Bronchial epithelial cell (primary cell): ENCODE data around the gene TRAF1. TPM values are rescaled to one million over a fixed set of nuclear protein-coding genes. Genes with fewer than 3 reads are reported as not detected.

Experiments
- DNase-seq: peaks from one replicate; pipeline ENCODE4 v3.0.0-alpha.2; 2010; ENCODE audit warnings: low read depth
- FAIRE-seq: peaks from 2 replicates; lab custom pipeline; 2011; peaks lifted over from hg19 to GRCh38; lab: Jason Lieb, UNC
- H3K27me3 ChIP-seq: 2 replicates; pipeline ENCODE4 v1.5.1; 2011; ENCODE audit warnings: low read length; ENCODE audit not compliant: control insufficient read depth, insufficient read depth
- H3K36me3 ChIP-seq: 2 replicates; pipeline ENCODE4 v1.5.1; 2011; ENCODE audit warnings: low read length; ENCODE audit not compliant: control insufficient read depth, insufficient read depth
- H3K4me3 ChIP-seq: 2 replicates; pipeline ENCODE4 v1.5.1; 2011; ENCODE audit warnings: mild to moderate bottlenecking, low read depth, low read length, control low read depth
- total RNA-seq: library from RNA; depleted of rRNA; stranded (reverse); fragments of >200 nt; gene quantifications from 2 replicates; pipeline ENCODE4 v1.2.1, GENCODE V29; 2014
- TF ChIP-seq, protein P1 (sequence below): IDR thresholded peaks from 2 replicates; pipeline ENCODE4 v1.5.1; 2011; ENCODE audit warnings: mild to moderate bottlenecking, moderate library complexity, low read length, control low read depth, inconsistent platforms; ENCODE audit not compliant: insufficient read depth, severe bottlenecking

The TRAF1 gene
- total RNA-seq, 1 donor from 2014 or later = 0.79 TPM

DNA sequence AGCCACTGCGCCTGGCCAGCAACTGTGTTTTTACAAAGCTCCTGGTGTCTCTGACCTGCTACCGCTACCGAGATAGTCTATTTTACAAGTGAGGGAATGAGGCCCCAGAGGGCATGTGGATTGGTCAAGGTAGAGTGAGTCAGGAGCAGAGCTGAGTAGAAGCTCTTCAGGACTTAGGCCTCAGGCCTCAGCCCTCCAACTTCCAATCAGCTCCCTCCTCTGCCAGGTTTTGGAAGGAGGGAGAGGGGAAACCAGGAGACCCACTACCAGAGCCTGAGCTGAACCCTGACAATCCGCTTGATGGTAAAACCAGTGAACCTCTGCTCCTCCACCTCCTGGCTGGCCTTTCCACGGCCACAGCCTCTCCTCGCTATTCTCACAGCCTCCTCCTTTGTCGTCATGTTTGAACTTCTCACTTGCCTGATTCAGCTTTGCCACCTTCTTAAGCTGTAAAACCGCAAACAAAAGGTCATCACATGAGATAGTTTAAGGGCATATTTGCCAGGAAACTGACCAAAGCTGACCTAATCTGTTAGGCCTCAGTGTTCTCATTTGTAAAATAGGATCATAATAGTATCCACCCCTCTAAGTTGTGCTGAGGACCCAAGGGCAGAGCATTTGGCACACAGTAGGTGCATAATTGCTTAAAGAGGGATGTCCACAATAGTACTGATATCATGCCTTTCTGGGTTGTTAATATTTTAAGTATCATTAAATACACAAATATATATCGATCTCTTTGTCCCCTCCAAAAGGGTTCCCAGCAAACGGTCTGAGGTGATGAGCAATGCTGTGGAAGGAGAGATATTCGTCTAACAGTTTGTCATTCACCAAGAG lies 1.7 kb downstream of the TRAF1 start:
- H3K4me3 ChIP-seq = no peak overlapping the region
- no peak for FAIRE-seq
- TF ChIP-seq, protein P1, sequence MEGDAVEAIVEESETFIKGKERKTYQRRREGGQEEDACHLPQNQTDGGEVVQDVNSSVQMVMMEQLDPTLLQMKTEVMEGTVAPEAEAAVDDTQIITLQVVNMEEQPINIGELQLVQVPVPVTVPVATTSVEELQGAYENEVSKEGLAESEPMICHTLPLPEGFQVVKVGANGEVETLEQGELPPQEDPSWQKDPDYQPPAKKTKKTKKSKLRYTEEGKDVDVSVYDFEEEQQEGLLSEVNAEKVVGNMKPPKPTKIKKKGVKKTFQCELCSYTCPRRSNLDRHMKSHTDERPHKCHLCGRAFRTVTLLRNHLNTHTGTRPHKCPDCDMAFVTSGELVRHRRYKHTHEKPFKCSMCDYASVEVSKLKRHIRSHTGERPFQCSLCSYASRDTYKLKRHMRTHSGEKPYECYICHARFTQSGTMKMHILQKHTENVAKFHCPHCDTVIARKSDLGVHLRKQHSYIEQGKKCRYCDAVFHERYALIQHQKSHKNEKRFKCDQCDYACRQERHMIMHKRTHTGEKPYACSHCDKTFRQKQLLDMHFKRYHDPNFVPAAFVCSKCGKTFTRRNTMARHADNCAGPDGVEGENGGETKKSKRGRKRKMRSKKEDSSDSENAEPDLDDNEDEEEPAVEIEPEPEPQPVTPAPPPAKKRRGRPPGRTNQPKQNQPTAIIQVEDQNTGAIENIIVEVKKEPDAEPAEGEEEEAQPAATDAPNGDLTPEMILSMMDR = no peak
- DNase-seq = no peak
- H3K36me3 ChIP-seq = no peaks in the 10 kb centered on the region
- H3K27me3 ChIP-seq = no peaks in the 10 kb centered on the region

DNA sequence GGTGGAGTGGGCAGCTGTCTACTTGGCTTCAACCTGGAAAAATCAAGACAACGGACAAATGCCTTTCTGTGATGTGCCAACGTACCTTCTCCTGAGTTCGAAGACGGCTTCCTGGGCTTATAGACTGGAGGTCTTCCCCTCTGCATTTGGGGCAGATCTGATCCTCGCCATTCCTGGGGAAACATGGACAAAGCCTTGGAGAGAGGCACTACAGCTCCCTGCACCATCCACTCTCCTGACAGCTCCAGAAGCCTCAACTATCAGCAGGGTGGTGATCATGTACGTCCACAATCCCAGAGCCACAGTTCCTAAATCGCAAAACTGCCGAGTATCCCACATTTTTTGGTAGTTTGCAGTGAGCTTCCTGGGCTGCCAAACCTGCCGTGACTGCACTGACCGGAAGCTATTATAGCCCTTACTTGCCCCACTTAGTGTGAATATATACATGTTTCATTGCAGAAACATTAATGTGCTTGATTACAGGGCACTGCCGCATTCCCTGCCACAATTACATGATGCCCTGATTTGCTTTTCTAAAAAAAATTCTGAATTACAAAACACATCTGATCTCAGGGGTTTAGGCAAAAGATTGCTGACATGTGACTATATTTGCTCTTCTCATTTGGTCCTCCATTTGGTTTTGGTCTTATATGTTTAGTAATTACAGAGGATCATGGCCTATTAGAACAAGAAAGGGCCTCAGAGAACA lies 2.8 kb downstream of the TRAF1 start:
- no peak overlapping the region for H3K4me3 ChIP-seq
- DNase-seq = no peak
- TF ChIP-seq, protein P1 = no peak
- H3K36me3 ChIP-seq = no peaks in the 10 kb centered on the region
- no peak for FAIRE-seq
- no peaks in the 10 kb centered on the region for H3K27me3 ChIP-seq

DNA sequence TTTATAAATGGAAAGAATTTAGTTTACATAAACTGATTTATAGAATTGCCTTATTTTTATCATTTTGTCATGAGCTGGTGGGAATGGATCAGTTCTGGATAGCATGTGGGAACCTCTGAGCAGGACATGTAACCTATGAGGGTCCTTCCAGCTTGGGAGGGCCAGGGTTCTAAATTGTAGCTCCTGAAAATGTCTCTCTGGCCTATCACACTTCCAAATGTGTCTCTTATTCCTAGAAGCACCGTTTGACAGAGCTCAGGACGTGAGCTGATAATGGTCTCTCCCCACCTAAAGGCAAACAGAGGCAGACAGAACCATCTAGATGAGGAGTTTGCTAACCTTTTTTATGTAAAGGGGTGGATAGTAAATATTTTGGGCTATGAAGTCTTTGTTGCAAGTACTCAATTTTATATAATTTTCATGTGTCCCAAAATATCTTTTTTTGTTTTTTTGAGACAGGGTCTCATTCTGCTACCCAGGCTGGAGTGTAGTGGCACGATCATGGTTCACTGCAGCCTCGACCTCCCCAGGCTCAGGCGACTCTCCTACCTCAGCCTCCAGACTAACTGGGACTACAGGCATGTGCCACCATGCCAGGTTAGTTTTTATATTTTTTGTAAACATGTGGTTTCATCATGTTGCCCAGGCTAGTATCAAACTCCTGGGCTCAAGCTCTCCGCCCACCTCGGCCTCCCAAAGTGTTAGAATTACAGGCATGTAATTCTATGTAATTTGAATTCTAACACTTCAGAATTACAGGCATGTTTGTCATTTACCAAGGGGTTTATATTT lies 4.0 kb downstream of the TRAF1 start:
- Histone ChIP-seq H3K4me3 (no peak overlapping the region), H3K27me3 (no peaks in the 10 kb centered on the region), H3K36me3 (no peaks in the 10 kb centered on the region)
- no peak for FAIRE-seq
- no peak for DNase-seq
- TF ChIP-seq, protein P1 = no peak

DNA sequence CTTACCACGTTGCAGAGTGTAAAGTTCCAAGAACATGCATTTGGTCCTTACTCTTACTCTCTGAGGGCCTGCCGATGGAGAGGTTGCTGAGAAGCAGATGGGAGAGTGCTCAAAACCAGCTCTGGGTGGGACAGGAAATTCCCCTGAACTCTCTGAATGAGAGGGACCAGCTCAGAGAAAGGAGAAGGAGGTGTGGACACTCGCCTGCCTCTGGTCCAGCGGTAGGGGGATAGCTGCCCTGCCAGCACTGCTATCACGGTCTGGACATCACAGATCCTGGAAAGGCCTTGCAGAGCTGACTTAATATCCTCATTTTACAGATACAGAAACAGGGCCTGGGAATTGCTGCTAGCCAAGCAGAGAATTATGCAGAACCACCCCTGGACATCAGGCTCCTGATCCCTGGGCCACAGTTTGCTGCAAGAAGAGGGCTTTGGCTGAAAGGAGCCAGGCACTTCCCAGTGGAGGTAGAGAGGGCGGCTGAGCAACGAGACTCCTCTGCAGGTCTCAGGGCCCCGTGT lies 4.9 kb downstream of the TRAF1 start:
- TF ChIP-seq, protein P1 = no peak
- no peak for DNase-seq
- Histone ChIP-seq H3K36me3 (no peaks in the 10 kb centered on the region), H3K27me3 (no peaks in the 10 kb centered on the region), H3K4me3 (no peak overlapping the region)
- no peak for FAIRE-seq

DNA sequence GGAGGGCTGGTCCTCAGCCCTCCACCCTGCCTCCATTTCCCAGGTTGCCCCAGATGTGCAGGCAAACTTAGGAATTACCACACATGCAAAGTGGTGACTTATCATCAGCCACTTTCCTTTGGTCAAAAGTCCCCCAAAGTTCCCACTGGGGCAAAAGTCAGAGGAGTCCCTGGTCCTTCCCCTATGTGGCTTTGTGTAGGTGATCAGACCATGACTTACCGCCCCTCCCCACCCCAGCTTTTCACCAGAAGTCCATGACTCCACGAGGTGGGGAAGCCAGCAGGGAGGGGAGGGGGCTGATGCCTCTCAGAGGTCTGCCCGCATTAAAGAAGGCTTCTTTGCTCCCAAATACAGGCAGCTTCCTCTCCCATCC lies 5.8 kb downstream of the TRAF1 start:
- TF ChIP-seq, protein P1 = no peak
- no peaks in the 10 kb centered on the region for H3K27me3 ChIP-seq
- no peak for FAIRE-seq
- H3K4me3 ChIP-seq = no peak overlapping the region
- H3K36me3 ChIP-seq = no peaks in the 10 kb centered on the region
- DNase-seq = no peak
